K562 (cell line): ENCODE results near the gene POLR2A. TPM values are rescaled to one million over a fixed set of nuclear protein-coding genes. Genes with fewer than 3 reads are reported as not detected.
A peak's percentile ranks its signal among the peaks of the same experiment; 100 is the strongest.

Source experiments
- ATAC-seq: fragments of 200-7000 bp; cut with Tn5 transposase; 3 replicates; pipeline ENCODE4 v1.9.1; 2020; ENCODE audit warnings: moderate library complexity
- BruUV-seq: library from RNA; stranded (reverse); fragments of 400-500 nt; replicated peaks from 2 replicates; lab custom pipeline; 2021; lab: Mats Ljungman, UMichigan
- CTCF ChIA-PET: fragments of 300-600 bp; formaldehyde crosslinking; extraction: SDS; loops from one replicate; lab custom pipeline; 2021; ENCODE audit warnings: low intra/inter-chr PET ratio; lab: Yijun Ruan, JAX
- POLR2A ChIA-PET: fragments of 300-600, 350-650 bp; sonication (Branson Sonifier 250); formaldehyde crosslinking; extraction: SDS; loops from one replicate; lab custom pipeline; 2021; ENCODE audit warnings: antibody characterized with exemption, inconsistent platforms; lab: Yijun Ruan, JAX
- DNase-seq, 4 experiments: peaks; one replicate each; pipeline versions ENCODE4 v3.0.0 to v3.0.0-alpha.2; 2011 to 2018; ENCODE audit warnings: low spot score in 3 of 4, mixed read lengths in 3 of 4; ENCODE audit errors: extremely low read depth in 1 of 4
- FAIRE-seq: peaks from 2 replicates; lab custom pipeline; 2011; peaks lifted over from hg19 to GRCh38; lab: Jason Lieb, UNC
- H2AFZ ChIP-seq: 2 replicates; pipeline ENCODE4 v1.6.0; 2011; ENCODE audit warnings: low read depth, low read length, control low read depth, inconsistent platforms
- H3K27ac ChIP-seq: fragments of 200-600 bp; 3 replicates; pipeline ENCODE4 v1.8.0; 2011; ENCODE audit warnings: low read depth, mild to moderate bottlenecking, control low read depth, inconsistent platforms, low read length, moderate library complexity, mixed read lengths; ENCODE audit errors: extremely low read depth
- H3K27me3 ChIP-seq, 2 experiments: fragments of 300-600 bp in 1 of 2; 2 replicates in 1 of 2; 3 replicates in 1 of 2; pipeline versions ENCODE4 v1.6.0 to v1.8.0; 2011; ENCODE audit warnings: inconsistent platforms in 2 of 2, low read length in 2 of 2, mild to moderate bottlenecking in 1 of 2, mixed read lengths in 1 of 2, moderate library complexity in 1 of 2; ENCODE audit not compliant: control insufficient read depth in 2 of 2, insufficient read depth in 2 of 2
- H3K36me3 ChIP-seq: fragments of 300-600 bp; 3 replicates; pipeline ENCODE4 v1.8.0; 2011; ENCODE audit warnings: mild to moderate bottlenecking, low read length, inconsistent platforms; ENCODE audit not compliant: control insufficient read depth, insufficient read depth
- H3K4me1 ChIP-seq, 2 experiments: fragments of 200-600 bp in 1 of 2; replicated peaks in 1 of 2; 2 replicates in 1 of 2; 3 replicates in 1 of 2; pipeline versions ENCODE4 v1.5.1 to v1.8.0; 2011; ENCODE audit warnings: inconsistent platforms in 2 of 2, low read length in 2 of 2, mild to moderate bottlenecking in 1 of 2, mixed read lengths in 1 of 2, moderate library complexity in 1 of 2; ENCODE audit not compliant: control insufficient read depth in 2 of 2, insufficient read depth in 2 of 2
- H3K4me2 ChIP-seq: 2 replicates; pipeline ENCODE4 v1.6.1; 2011; ENCODE audit warnings: low read length, control low read depth, inconsistent platforms, mixed read lengths; ENCODE audit not compliant: insufficient read depth
- H3K4me3 ChIP-seq: fragments of 200-600 bp; sonication (generic), shearing (Covaris generic); 2 replicates; pipeline ENCODE4 v1.5.1; 2016; ENCODE audit warnings: control low read depth, inconsistent platforms
- H3K79me2 ChIP-seq: fragments of 200-600 bp; 3 replicates; pipeline ENCODE4 v1.8.0; 2011; ENCODE audit warnings: low read length, inconsistent platforms; ENCODE audit not compliant: control insufficient read depth, insufficient read depth
- H3K9ac ChIP-seq, 2 experiments: 2 replicates each; pipeline versions ENCODE4 v1.6.0 to v1.6.1; 2011; ENCODE audit warnings: low read depth in 2 of 2, low read length in 2 of 2, control low read depth in 1 of 2, inconsistent platforms in 1 of 2, mild to moderate bottlenecking in 1 of 2, mixed read lengths in 1 of 2; ENCODE audit not compliant: insufficient read depth in 1 of 2
- H3K9me1 ChIP-seq: one replicate; pipeline ENCODE4 v1.6.0; 2011; ENCODE audit warnings: inconsistent platforms, mild to moderate bottlenecking, low read length, moderate library complexity; ENCODE audit not compliant: control insufficient read depth, insufficient read depth
- H3K9me3 ChIP-seq: replicated peaks from 2 replicates; pipeline ENCODE4 v1.5.1; 2011; ENCODE audit warnings: low read depth, low read length, inconsistent platforms; ENCODE audit not compliant: control insufficient read depth, insufficient read depth
- H4K20me1 ChIP-seq: replicated peaks from 2 replicates; pipeline ENCODE4 v1.6.1; 2011; ENCODE audit warnings: low read length, inconsistent platforms, mixed read lengths; ENCODE audit not compliant: control insufficient read depth, insufficient read depth
- C11orf30 ChIP-seq: fragments of 450-650 bp; IDR thresholded peaks from 2 replicates; pipeline ENCODE4 v1.6.1; 2016; ENCODE audit warnings: low read depth, mild to moderate bottlenecking
- CBX2 ChIP-seq: fragments of 200-600 bp; sonication (generic); IDR thresholded peaks from one replicate; pipeline ENCODE4 v1.6.1; 2012; ENCODE audit warnings: mild to moderate bottlenecking, low read length, inconsistent platforms; ENCODE audit not compliant: insufficient read depth, poor library complexity, severe bottlenecking
- PHB2 ChIP-seq: fragments of 450-650 bp; IDR thresholded peaks from 2 replicates; pipeline ENCODE4 v1.6.1; 2017; ENCODE audit warnings: low read depth
- ZNF134 ChIP-seq: fragments of 250-450 bp; sonication (Bioruptor Pico); conservative IDR thresholded peaks from 2 replicates; pipeline ENCODE4 v1.4.0; 2020
- ZNF253 ChIP-seq: fragments of 250-450 bp; sonication (Bioruptor Pico); conservative IDR thresholded peaks from 2 replicates; pipeline ENCODE4 v1.6.1; 2021; ENCODE audit warnings: mild to moderate bottlenecking
- WGBS: fragments of 100-300 bp; shearing (Covaris generic); methylation state at CpG from one replicate; pipeline ENCODE4 v1.1.6; 2016; ENCODE audit warnings: low coverage, mixed read lengths; ENCODE audit not compliant: insufficient coverage; ENCODE audit errors: missing lambda C conversion rate; 5-methylcytosine and 5-hydroxymethylcytosine counted together
- in situ Hi-C: fragments of 300-500 bp; cut with MboI; formaldehyde crosslinking; loops from 4 replicates; pipeline ENCODE4 v1.15.0; 2018; ENCODE audit warnings: inconsistent platforms, mixed read lengths
- intact Hi-C: fragments of 100-400 bp; cut with micrococcal nuclease; formaldehyde crosslinking; loops from 2 replicates; pipeline ENCODE4 v1.14.2; 2022
- polyA plus RNA-seq, 8 experiments: library from polyadenylated mRNA; depleted of rRNA in 4 of 8; stranded (reverse) in 5 of 8; unstranded in 3 of 8; fragments of >200 nt; fragmentation: Nextera tagmentation in 2 of 8; fragmentation: Illumina TruSeq in 1 of 8; extraction: Ambion mirVana in 2 of 8; extraction: Trizol in 1 of 8; gene quantifications; 2 replicates each; pipeline versions ENCODE4 v1.2.1 to v1.2.3, GENCODE V29; 2011 to 2014; ENCODE audit warnings: inconsistent platforms in 1 of 8, missing spikeins in 1 of 8
- total RNA-seq, 7 experiments: library from RNA; depleted of rRNA in 6 of 7; stranded (reverse); fragments of >200 nt in 6 of 7; fragmentation: Illumina TruSeq in 2 of 7; extraction: Trizol in 2 of 7; gene quantifications; 2 replicates each; pipeline versions ENCODE4 v1.2.1 to v1.2.3, GENCODE V29; 2011 to 2021; ENCODE audit warnings: low replicate concordance in 1 of 7
- TF ChIP-seq, protein P1 (sequence below), 3 experiments: fragments of 200-800 bp in 1 of 3; sonication (Bioruptor generic) in 1 of 3; sonication (generic) in 1 of 3; formaldehyde crosslinking in 1 of 3; IDR thresholded peaks; 2 replicates each; pipeline versions ENCODE4 v1.6.1 to v1.8.0; 2016 to 2022; ENCODE audit warnings: mild to moderate bottlenecking in 2 of 3, missing compliant biosample characterization in 2 of 3, missing genetic modification characterization in 2 of 3, missing genetic modification reagents in 1 of 3
- TF ChIP-seq, protein P2 (sequence below): sonication (generic); formaldehyde crosslinking; IDR thresholded peaks from 2 replicates; pipeline ENCODE4 v1.9.0; 2022; ENCODE audit warnings: mild to moderate bottlenecking, missing genetic modification reagents

Gene POLR2A
- total and polyA plus RNA-seq, 9 of the 15 experiments (the other 6 are each of a cell fraction or from before 2014, with no cell fraction given): 1.3 to 109 (median 12.4) TPM

DNA sequence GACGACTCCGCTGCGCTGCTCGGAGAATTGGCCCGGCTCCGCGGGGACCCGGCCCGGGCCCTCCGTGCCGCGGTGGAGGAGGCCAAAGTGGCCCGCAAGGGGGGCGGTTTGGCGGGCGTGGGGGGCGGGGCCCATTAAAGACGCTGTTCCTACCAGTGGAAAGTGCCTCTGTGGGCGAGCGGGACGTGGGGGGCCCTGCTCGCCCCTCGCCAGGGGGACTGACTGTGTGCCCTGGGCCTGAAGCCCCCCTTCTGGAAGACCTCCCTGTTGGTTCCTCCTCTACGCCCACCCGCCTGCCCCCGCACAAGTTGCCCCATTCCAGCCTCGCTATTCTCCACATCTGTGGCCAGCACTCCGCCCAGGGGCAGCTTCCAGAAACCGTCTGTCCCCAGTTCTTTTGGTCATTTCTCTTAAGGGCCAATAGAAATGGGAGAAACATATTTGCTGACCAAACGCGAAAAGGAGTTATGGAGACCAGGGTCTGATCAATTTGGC, 46.8 kb upstream of the POLR2A start:
- Histone ChIP-seq H3K4me2 (peak overlapping the region; percentile 76; the same call in 1 of the 2 replicates), H3K4me3 (no peak overlapping the region), H3K4me1 (peaks cover 17 to 63% of the 10 kb centered on the region in 2 experiments; a peak in 4 of 5 replicates), H3K79me2 (peaks cover 7% of the 10 kb centered on the region; the same call in 2 of the 3 replicates), H3K27ac (no peak overlapping the region), H3K27me3 (no peaks in the 10 kb centered on the region), H3K36me3 (no peaks in the 10 kb centered on the region), H3K9me1 (peaks cover 3% of the 10 kb centered on the region), H3K9me3 (no peaks in the 10 kb centered on the region), H3K9ac (peak overlapping the region in 1 of 2 experiments; percentile 68; a peak in 1 of 4 replicates), H2AFZ (no peak overlapping the region), H4K20me1 (no peaks in the 10 kb centered on the region)
- in situ Hi-C loops (no loop called here), intact Hi-C loops (loop anchor here (5.0 kb wide), 2 partner anchors 35 to 45 kb away; partner anchors contain the start of genes POLR2A, SLC35G6 and TMEM256)
- ChIA-PET POLR2A (interaction anchor here (1.0 to 4.2 kb wide), 3 partner anchors 16 to 84 kb away, joined by 3 to 21 read pairs (median 3); partner anchors contain the start of gene POLR2A), CTCF (no interaction called here)
- TF ChIP-seq, protein P1, sequence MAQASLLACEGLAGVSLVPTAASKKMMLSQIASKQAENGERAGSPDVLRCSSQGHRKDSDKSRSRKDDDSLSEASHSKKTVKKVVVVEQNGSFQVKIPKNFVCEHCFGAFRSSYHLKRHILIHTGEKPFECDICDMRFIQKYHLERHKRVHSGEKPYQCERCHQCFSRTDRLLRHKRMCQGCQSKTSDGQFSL (CRISPR knock-in tag; IDR thresholded peaks at IDR 0.05): no peak
- TF ChIP-seq, protein P1 (tag; IDR thresholded peaks at IDR 0.05): no peak
- TF ChIP-seq PHB2 (no peak), C11orf30 (0 out of 2 replicates have a peak, but pooled peaks have one; percentile 6), ZNF253 (CRISPR knock-in tag) (no peak), ZNF134 (CRISPR knock-in tag) (no peak), CBX2 (no peak)
- TF ChIP-seq, protein P2, sequence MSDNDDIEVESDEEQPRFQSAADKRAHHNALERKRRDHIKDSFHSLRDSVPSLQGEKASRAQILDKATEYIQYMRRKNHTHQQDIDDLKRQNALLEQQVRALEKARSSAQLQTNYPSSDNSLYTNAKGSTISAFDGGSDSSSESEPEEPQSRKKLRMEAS (CRISPR knock-in tag): no peak
- no peak for DNase-seq
- ATAC-seq: no peak
- BruUV-seq: no TSS peak
- no peak for FAIRE-seq
- 58% methylated on average over 3 of the region's 31 CpGs for WGBS
